Mammary epithelial cell (primary cell): ENCODE measurements around the gene NFKB1.

Experiments
- EZH2 ChIP-seq: IDR thresholded peaks from 2 replicates; pipeline ENCODE4 v1.6.1; 2012; ENCODE audit warnings: low read length, inconsistent platforms, borderline replicate concordance
- TF ChIP-seq, protein P1 (sequence below), 2 donors: IDR thresholded peaks in 1 of 2; conservative IDR thresholded peaks in 1 of 2; 2 replicates each; pipeline ENCODE4 v1.5.1; 2011 to 2012; ENCODE audit warnings: inconsistent platforms in 2 of 2, low read length in 2 of 2, mild to moderate bottlenecking in 2 of 2, control low read depth in 1 of 2, low read depth in 1 of 2; ENCODE audit not compliant: insufficient read depth in 1 of 2; ENCODE audit errors: extremely low read depth in 1 of 2

DNA sequence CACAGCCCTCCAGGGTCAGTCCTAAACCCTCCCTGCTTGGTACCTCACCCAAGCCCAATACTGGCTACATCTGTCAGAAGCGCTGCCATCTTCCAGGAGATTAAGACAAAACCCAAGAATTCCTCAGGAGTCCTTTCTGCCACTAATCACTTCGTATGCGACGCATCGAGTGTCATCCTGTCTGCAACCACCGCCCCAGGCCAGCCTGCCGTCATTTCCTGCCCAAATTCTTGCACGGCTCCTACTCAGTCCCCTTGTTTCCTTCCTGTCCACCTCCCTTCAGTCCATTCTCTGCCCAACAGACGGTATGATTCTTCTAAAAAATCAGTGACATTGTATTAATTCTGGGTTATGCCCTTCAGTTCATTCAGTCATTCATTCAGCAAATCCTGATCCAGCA, 113.6 kb downstream of the NFKB1 start:
- TF ChIP-seq, protein P1, sequence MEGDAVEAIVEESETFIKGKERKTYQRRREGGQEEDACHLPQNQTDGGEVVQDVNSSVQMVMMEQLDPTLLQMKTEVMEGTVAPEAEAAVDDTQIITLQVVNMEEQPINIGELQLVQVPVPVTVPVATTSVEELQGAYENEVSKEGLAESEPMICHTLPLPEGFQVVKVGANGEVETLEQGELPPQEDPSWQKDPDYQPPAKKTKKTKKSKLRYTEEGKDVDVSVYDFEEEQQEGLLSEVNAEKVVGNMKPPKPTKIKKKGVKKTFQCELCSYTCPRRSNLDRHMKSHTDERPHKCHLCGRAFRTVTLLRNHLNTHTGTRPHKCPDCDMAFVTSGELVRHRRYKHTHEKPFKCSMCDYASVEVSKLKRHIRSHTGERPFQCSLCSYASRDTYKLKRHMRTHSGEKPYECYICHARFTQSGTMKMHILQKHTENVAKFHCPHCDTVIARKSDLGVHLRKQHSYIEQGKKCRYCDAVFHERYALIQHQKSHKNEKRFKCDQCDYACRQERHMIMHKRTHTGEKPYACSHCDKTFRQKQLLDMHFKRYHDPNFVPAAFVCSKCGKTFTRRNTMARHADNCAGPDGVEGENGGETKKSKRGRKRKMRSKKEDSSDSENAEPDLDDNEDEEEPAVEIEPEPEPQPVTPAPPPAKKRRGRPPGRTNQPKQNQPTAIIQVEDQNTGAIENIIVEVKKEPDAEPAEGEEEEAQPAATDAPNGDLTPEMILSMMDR (conservative IDR thresholded peaks at IDR 0.05 in 1 of 2, IDR thresholded peaks at IDR 0.05 in 1 of 2; ENCODE audit: extremely low read depth in 1 of 2, insufficient read depth in 1 of 2, low read depth in 1 of 2, low read length in 2 of 2) = no peak
- no peak for TF ChIP-seq EZH2
